ENCODE data around the gene TNRC18.

Gene TNRC18

GRCh38 chr7:5432691-5433090 is 9.1 kb upstream of the TNRC18 start:
- DNase-seq: no peak
- Histone ChIP-seq H3K36me3 (no peaks in the 10 kb centered on the region), H3K4me1 (no peaks in the 10 kb centered on the region), H3K4me3 (ENCODE audit: low read depth, low read length) (no peak overlapping the region), H3K27me3 (no peaks in the 10 kb centered on the region), H3K9me3 (no peaks in the 10 kb centered on the region; the same call in 1 of the 2 replicates)
- no peak for TF ChIP-seq CTCF (IDR thresholded peaks at IDR 0.05; ENCODE audit: low read depth, low read length)

DNA sequence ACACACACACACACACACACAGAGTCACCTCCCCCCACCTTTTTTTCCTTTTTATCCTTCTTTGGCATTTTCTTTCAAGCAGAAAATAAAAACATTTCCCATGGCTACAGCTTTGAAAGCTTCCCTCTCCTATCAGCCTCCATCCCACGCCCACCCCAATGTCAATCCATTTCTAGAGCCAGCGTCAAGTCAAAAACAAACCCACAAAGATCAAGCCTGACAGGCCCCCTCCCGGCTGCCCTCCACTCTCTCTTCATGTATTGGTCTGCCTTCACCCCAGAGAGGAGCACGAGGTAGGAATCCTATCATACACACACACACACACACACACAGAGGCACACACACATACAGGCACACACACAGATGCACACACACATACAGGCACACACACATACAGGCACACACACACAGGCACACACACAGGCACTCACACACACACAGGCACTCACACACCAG is 8.0 kb upstream of the TNRC18 start:
- no peaks in the 10 kb centered on the region for H3K27me3 ChIP-seq
- no peak overlapping the region for H3K4me3 ChIP-seq (ENCODE audit: low read depth, low read length)
- TF ChIP-seq CTCF (IDR thresholded peaks at IDR 0.05; ENCODE audit: low read depth, low read length): no peak
- H3K9me3 ChIP-seq: no peaks in the 10 kb centered on the region
- no peak for DNase-seq
- no peaks in the 10 kb centered on the region for H3K4me1 ChIP-seq
- no peaks in the 10 kb centered on the region for H3K36me3 ChIP-seq

GRCh38 chr7:5430612-5430947 is 6.9 kb upstream of the TNRC18 start:
- DNase-seq: no peak
- Histone ChIP-seq H3K4me3 (ENCODE audit: low read depth, low read length) (no peak overlapping the region), H3K9me3 (no peaks in the 10 kb centered on the region), H3K36me3 (no peaks in the 10 kb centered on the region), H3K4me1 (no peaks in the 10 kb centered on the region), H3K27me3 (no peaks in the 10 kb centered on the region)
- TF ChIP-seq CTCF (IDR thresholded peaks at IDR 0.05; ENCODE audit: low read depth, low read length): no peak

GRCh38 chr7:5429857-5430611 is 6.4 kb upstream of the TNRC18 start:
- Histone ChIP-seq H3K27me3 (no peaks in the 10 kb centered on the region), H3K9me3 (no peaks in the 10 kb centered on the region), H3K4me1 (no peaks in the 10 kb centered on the region), H3K4me3 (ENCODE audit: low read depth, low read length) (peak overlapping the region; percentile 64), H3K36me3 (no peaks in the 10 kb centered on the region)
- no peak for TF ChIP-seq CTCF (IDR thresholded peaks at IDR 0.05; ENCODE audit: low read depth, low read length)
- no peak for DNase-seq

- H3K9me3 ChIP-seq: no peaks in the 10 kb centered on the region
- H3K36me3 ChIP-seq: no peaks in the 10 kb centered on the region
- no peak for DNase-seq
- no peaks in the 10 kb centered on the region for H3K4me1 ChIP-seq
- H3K4me3 ChIP-seq (ENCODE audit: low read depth, low read length): peak overlapping the region; percentile 64
- no peaks in the 10 kb centered on the region for H3K27me3 ChIP-seq
- no peak for TF ChIP-seq CTCF (IDR thresholded peaks at IDR 0.05; ENCODE audit: low read depth, low read length)
Measured at GRCh38 chr7:5429253-5429856, 5.7 kb upstream of the TNRC18 start.

All from BE2C (cell line).